HepG2 (cell line): Measurements from ENCODE around the gene SOX12. TPM values are rescaled to one million over a fixed set of nuclear protein-coding genes. Genes with fewer than 3 reads are reported as not detected.

Experiments
- EHMT2 ChIP-seq: fragments of 200-600 bp; sonication (generic); IDR thresholded peaks from 2 replicates; pipeline ENCODE4 v1.7.0; 2017; ENCODE audit warnings: antibody characterized with exemption, low read depth, low read length, borderline replicate concordance
- FOXO4 ChIP-seq: sonication (generic); formaldehyde crosslinking; conservative IDR thresholded peaks from 2 replicates; pipeline ENCODE4 v1.8.1; 2023; ENCODE audit warnings: missing genetic modification reagents
- HDAC2 ChIP-seq: sonication (generic); formaldehyde crosslinking; IDR thresholded peaks from 2 replicates; pipeline ENCODE4 v1.4.0; 2020; ENCODE audit warnings: missing genetic modification reagents
- HIC2 ChIP-seq: sonication (generic); formaldehyde crosslinking; IDR thresholded peaks from 2 replicates; pipeline ENCODE4 v1.9.0; 2022; ENCODE audit warnings: low read depth, missing genetic modification reagents
- KDM1A ChIP-seq: IDR thresholded peaks from 2 replicates; pipeline ENCODE4 v1.6.1; 2016; ENCODE audit warnings: missing compliant biosample characterization
- NFE2 ChIP-seq: sonication (generic); formaldehyde crosslinking; IDR thresholded peaks from 2 replicates; pipeline ENCODE4 v1.4.0; 2020; ENCODE audit warnings: missing genetic modification reagents
- NKX3-1 ChIP-seq: sonication (generic); formaldehyde crosslinking; IDR thresholded peaks from 2 replicates; pipeline ENCODE4 v1.5.0; 2020; ENCODE audit warnings: missing genetic modification reagents
- PHF8 ChIP-seq: sonication (generic); formaldehyde crosslinking; IDR thresholded peaks from 2 replicates; pipeline ENCODE4 v1.5.0; 2020; ENCODE audit warnings: missing genetic modification reagents
- PRDM10 ChIP-seq: sonication (generic); formaldehyde crosslinking; IDR thresholded peaks from 2 replicates; pipeline ENCODE4 v1.4.0; 2020; ENCODE audit warnings: low read depth, missing genetic modification reagents
- REL ChIP-seq: sonication (generic); formaldehyde crosslinking; conservative IDR thresholded peaks from 2 replicates; pipeline ENCODE4 v1.8.0; 2022; ENCODE audit warnings: mild to moderate bottlenecking, missing genetic modification reagents, moderate library complexity
- RELA ChIP-seq: sonication (generic); formaldehyde crosslinking; IDR thresholded peaks from 2 replicates; pipeline ENCODE4 v1.4.0; 2020; ENCODE audit warnings: missing genetic modification reagents
- REST ChIP-seq, 2 experiments: IDR thresholded peaks; 2 replicates each; pipeline ENCODE4 v1.6.1; 2011 to 2012; ENCODE audit warnings: low read length in 2 of 2, borderline replicate concordance in 1 of 2, low read depth in 1 of 2, mild to moderate bottlenecking in 1 of 2, moderate library complexity in 1 of 2
- ZNF121 ChIP-seq: sonication (generic); formaldehyde crosslinking; IDR thresholded peaks from 2 replicates; pipeline ENCODE4 v1.5.0; 2020; ENCODE audit warnings: mild to moderate bottlenecking, missing genetic modification reagents
- ZNF576 ChIP-seq: sonication (generic); formaldehyde crosslinking; IDR thresholded peaks from 2 replicates; pipeline ENCODE4 v1.4.0; 2020; ENCODE audit warnings: mild to moderate bottlenecking, missing genetic modification reagents
- ZNF710 ChIP-seq: sonication (generic); formaldehyde crosslinking; IDR thresholded peaks from 2 replicates; pipeline ENCODE4 v1.5.0; 2020; ENCODE audit warnings: mild to moderate bottlenecking, missing genetic modification reagents, borderline replicate concordance
- polyA plus RNA-seq, 8 experiments: library from polyadenylated mRNA; depleted of rRNA in 3 of 8; stranded (reverse) in 7 of 8; unstranded in 1 of 8; fragments of >200 nt; fragmentation: Illumina TruSeq in 4 of 8; extraction: Trizol in 4 of 8; gene quantifications; 2 replicates each; pipeline versions ENCODE4 v1.2.1 to v1.2.3, GENCODE V29; 2011 to 2016; ENCODE audit warnings: low read depth in 4 of 8, missing spikeins in 1 of 8, mixed read lengths in 1 of 8; ENCODE audit not compliant: insufficient read depth in 1 of 8
- total RNA-seq, 5 experiments: library from RNA; depleted of rRNA; stranded (reverse); fragments of >200 nt; fragmentation: Illumina TruSeq; extraction: Trizol; gene quantifications; 2 replicates each; pipeline ENCODE4 v1.2.3, GENCODE V29; 2016; ENCODE audit warnings: low read depth in 1 of 5

SOX12 gene
- total and polyA plus RNA-seq, 2 of the 13 experiments (the other 11 are each of a cell fraction or from before 2014, with no cell fraction given) = 10.0 to 18.7 TPM

GRCh38 chr20:297098-297924 lies 28.0 kb upstream of the SOX12 start, which contains the start of gene ZCCHC3 (continued):
- peak; percentile 77; the same call in 1 of the 2 replicates for TF ChIP-seq HIC2
- peak; percentile 85 for TF ChIP-seq PHF8 (CRISPR knock-in tag)
- TF ChIP-seq ZNF710 (CRISPR knock-in tag) = peak; percentile 96
- peak; percentile 96 for TF ChIP-seq ZNF576
- peak; percentile 63 for TF ChIP-seq ZNF121 (CRISPR knock-in tag)
- peak; percentile 97 for TF ChIP-seq HDAC2
- peak; percentile 97 for TF ChIP-seq RELA (CRISPR knock-in tag)
- peak in 1 of 2 experiments; percentile 83; a peak in 1 of 4 replicates for TF ChIP-seq REST (IDR thresholded peaks at IDR 0.05; ENCODE audit: borderline replicate concordance in 1 of 2, low read depth in 1 of 2, low read length in 2 of 2)
- TF ChIP-seq REL (CRISPR knock-in tag) = peak; percentile 96
- peak; percentile 98 for TF ChIP-seq NKX3-1
- no peak for TF ChIP-seq NFE2 (CRISPR knock-in tag)
- TF ChIP-seq PRDM10 (CRISPR knock-in tag) = peak; percentile 95
- TF ChIP-seq KDM1A (CRISPR knock-in tag) = peak; percentile 87; the same call in 1 of the 2 replicates
- no peak for TF ChIP-seq EHMT2
- no peak for TF ChIP-seq FOXO4 (CRISPR knock-in tag)
